GM21515 (cell line): ENCODE measurements around the gene KCNG2.

Source experiments
- ATAC-seq: cut with Tn5 transposase; IDR thresholded peaks from one replicate; pipeline ENCODE4 v1.9.1; 2021; ENCODE audit not compliant: unreplicated experiment

KCNG2 gene

DNA sequence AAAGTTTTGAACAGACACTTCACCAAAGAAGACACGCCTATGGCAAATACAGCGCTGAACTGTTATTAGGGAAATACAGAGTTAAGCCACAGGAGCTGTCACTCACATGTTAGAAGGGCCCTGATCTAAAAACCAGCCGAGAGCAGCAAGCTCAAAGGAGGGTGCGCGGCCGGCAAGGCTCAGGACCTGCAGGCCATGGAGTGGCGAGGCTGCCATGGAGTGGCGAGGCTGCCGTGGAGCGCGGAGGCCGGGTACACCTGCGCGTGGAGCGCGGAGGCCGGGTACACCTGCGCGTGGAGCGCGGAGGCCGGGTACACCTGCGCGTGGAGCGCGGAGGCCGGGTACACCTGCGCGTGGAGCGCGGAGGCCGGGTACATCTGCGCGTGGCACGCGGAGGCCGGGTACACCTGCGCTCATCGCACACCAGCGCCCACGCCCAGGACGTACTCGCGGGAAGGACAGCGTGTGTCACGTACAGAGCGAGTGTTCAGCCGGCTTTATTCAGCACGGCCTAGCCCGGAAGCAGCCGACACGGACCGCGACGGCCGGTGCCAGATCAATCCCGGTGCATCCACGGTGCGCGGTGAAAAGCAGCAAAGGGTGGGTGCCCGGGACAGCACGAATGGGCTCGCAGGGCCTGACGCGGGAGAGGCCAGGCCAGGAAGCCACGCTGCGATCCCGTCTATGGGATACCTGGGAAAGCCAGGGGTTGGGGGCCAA is 84.9 kb downstream of the KCNG2 start:
- no peak for ATAC-seq

DNA sequence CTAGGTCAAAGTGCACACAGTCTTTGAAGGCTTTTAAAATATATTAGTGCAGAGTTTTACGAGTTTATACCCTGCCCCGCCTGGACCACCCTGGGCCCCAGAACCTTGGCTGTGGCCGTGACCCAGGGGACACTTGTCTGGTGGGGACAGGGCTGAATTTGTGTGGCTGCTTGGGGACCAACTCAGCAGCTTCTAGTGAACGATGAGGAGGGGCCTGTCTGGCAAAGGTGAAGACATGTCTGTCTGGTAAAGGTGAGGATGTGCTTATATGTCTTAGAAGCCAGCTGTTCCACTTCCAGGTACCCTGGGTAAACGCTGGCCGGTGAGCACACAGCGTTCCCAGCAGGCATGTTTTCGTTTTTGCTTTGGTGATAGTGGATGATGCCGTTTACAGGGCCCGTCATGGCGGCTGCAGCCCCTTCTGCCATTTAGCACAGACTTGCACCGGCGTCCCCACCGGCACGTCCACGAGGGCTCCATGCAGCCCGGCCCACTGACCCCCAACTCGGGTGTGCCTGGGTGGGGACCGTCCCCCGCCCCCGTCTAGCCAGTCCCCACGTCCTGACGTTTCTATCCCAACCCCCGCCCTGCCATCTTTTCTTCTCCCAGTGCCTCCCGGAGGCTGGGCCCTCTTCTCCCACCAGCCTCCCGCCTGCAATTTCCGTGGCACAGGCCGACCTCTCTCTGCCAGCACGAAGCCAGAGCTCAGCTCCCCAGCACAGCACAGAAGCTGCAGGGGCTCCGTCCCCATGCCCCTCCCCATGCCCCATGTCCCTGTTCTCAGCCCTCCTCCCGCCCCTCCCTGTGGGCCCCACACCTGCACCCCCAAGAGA is 85.9 kb downstream of the KCNG2 start:
- no peak for ATAC-seq

DNA sequence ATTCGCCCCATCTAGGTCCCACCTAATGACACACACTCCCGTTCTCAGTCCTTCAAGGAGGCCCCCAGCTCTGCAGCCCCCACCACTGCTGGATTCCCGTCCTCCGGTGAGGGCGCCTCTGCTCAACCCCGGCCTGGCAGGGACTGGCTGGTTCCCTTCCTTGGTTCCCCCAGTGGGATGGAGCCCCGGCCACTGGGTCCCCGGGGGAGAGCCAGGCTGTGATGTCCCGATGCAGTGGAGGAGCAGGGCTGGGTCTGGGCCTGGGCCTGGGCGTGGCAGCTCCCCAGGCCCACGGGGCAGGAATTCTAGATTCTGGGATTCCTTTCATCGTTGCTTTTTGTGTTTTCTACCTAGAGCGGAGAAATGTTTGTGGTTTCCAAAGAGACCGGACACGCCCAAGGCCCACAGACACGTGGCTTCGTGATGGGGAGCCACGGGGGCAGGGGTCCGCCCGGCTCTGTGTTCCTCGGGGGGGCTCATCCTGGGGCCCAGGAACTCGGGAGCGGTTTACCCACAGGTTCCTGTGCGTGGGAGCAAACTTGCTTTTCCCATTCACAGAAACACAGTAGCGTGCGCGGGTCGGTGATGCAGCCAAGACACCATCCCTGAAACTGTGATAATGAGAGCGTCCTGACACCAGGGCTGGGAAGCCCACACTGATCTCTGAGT is 86.7 kb downstream of the KCNG2 start:
- ATAC-seq, result no peak

DNA sequence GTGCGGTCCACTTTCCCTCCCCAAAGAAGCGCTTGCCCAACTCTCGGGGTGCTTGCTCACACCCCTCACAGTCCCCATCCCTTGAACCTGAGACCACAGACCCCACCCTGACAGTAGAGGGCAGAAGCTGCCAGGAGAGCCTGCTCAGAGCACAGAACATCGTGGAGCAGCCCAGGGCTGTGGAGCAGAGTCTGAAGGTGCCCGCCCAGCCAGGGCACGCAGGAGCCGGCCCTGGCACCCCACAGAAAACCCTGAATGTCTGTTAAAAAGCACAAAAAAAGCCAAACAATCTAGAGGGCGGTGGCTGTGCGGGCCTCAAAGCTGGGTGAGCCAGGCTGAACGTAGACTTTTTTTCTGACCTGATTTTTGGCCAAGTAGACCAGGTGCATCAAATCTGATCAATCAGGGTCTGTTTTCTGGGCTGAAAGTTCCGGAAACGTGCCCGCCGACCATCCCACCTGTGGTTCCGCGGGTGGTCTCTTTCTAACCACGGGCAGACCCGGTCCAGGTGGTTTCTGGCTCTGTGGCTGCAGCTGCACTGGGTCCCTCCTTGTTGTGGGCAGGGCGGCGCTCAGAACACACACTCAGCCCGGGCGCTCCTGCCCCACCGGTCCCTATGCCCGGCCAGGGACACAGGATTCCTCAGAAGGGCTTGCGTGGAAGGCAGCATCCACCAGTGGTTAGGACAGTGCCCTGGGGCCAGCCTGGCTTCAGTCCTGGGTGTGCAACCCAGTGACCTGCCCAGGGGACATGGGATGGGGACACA is 87.4 kb downstream of the KCNG2 start:
- ATAC-seq, result no peak

DNA sequence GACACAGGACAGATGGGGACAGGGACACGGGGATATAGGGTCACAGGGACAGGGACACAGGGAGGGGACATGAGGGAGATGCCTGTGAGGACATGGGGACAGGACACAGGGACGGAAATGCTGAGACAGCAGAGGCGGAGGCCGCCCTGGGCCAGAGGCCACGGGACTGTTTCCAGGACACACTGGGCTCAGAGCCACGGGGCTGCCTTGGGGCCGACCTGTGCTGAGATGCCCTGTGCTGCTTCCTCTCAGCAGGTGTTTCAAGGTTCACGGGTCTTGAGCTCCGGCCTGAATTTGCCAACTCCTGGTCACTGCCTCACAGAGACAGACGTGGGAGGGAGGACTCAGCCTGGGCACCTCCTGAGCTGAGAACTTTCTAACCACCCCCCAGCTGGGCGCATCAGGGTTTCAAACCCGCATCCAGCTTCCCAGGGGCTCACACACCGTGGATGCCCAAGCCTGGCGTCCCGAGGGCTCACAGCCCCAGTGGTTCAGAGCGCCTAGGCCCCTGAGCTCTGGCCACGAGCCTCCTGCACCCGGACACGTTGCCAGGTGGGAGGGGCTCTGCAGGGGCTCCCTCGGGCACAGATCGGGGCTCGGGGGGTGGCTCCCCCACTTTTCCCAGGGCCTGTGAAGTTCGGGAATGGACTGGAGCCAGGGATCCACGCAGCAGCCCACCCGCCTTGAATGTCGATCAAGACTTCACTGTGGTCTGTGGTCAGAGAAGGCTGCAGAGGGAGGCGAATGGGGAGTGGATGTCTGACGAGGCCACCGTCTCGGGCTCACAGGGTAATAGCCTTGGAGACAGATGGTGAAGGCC is 89.7 kb downstream of the KCNG2 start:
- no peak for ATAC-seq

- ATAC-seq, result no peak
Measured at GRCh38 chr18:79888016-79888415, 90.3 kb downstream of the KCNG2 start.

- no peak for ATAC-seq
Measured at GRCh38 chr18:79889569-79889968, 91.8 kb downstream of the KCNG2 start.

DNA sequence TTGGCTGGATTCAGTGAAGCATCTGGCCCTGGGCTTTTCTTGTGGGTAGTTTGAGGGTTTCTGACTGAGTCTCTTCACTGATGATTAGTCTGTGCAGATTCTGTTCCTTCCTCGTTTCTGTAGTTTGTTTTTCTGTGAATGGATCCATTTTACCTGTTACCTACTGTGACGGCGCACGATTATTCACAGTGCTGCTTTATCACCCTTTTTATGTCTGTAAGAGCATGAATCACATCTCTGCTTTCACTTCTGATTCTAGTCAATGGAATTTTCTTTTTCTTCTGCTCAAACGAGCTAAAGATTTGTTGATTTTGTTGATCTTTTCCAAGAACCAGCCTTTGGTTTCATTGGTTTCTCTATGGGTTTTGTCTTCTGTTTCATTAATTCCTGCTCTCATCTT is 92.9 kb downstream of the KCNG2 start:
- no peak for ATAC-seq

DNA sequence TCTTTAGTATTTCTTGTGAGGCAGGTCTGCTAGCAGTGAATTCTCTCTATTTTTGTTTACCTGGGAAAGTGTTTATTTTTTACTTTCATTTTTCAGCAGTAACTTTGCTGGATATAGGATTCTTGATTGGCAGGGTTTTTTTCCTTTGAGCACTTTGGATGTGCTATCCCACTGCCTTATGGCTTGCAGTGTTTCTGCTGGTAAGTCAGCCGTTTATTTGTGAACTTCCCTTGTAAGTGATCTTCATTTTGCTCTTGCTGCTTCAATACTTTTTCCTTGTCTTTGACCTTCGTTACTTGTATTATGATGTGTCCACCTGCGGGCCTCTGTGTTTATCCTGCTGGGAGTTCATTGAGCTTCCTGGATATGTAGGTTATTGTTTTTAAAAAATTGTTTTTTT is 99.0 kb downstream of the KCNG2 start:
- no peak for ATAC-seq

DNA sequence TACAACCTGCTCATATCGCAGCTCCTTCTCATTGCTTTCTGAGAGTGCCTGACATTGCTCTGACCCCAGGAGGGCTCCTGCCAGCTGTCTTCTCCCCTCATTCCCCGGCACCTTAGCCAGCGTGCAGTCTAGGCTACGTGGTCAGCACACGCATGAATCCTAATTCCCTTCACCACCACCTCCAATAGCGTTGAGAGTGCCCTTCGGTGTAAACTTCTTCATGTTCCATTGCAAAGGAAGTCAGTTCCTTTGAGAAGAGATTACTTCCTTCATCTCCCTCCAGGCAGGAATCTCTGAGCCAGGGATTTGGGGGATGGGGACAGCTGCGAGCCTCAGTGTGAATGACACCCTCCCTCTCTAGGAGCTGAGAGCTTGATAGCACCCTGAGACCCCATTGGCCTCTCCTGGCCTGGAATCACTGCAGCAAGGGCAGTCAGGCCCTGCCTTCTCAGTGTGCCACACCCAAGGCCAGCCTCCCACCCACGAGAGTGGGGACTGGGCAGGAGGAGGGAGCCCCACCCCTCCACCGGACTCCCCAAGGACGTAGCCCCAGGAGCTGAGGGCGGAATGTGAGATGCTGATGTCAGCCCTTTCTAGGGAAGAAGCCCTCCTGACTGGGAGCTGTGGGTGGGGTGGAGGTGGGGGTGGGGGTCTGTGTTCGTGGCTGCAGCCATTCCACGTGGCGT is 100.3 kb downstream of the KCNG2 start:
- ATAC-seq, result no peak

DNA sequence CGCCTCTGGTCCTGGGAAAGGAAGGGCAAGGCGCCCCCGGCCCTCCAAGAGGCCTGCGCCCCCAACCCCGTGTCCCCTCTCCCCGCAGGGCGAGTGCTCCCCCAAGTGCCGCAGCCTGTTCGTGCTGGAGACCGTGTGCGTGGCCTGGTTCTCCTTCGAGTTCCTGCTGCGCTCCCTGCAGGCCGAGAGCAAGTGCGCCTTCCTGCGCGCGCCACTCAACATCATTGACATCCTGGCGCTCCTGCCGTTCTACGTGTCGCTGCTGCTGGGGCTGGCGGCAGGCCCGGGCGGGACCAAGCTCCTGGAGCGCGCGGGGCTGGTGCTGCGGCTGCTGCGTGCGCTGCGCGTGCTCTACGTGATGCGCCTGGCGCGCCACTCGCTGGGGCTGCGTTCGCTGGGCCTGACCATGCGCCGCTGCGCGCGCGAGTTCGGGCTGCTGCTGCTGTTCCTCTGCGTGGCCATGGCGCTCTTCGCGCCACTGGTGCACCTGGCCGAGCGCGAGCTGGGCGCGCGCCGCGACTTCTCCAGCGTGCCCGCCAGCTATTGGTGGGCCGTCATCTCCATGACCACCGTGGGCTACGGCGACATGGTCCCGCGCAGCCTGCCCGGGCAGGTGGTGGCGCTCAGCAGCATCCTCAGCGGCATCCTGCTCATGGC is 101.3 kb downstream of the KCNG2 start:
- no peak for ATAC-seq

DNA sequence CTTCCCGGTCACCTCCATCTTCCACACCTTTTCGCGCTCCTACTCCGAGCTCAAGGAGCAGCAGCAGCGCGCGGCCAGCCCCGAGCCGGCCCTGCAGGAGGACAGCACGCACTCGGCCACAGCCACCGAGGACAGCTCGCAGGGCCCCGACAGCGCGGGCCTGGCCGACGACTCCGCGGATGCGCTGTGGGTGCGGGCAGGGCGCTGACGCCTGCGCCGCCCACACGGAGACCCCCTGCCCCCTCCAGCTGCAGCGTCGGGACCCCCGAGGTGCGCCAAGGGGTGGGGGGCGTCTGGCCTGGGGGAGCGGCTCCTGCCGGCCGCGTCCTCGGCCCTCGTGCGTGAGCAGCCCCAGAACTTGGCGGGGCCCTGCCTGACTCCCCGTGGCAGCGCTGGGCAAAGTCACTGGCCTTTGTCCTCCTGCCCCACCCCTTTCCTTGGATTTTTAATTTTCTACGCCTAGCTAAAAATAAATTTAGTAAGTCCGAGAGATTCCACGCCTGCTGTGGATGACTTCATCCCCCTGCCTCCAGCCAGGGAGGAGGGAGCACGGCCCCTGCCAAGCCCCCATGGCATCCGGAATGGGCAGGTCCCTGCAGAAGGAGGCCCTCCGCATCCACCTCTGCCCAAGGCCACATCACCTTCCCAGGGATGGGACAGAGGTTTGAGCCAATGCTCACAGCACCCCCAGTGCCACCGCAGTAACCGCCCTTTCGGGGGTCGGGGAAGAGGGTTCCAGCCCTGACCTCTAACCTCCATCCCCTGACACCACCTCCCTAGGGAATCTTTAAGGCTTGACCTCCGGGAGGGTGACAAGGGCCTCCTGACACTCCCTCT is 102.1 kb downstream of the KCNG2 start:
- ATAC-seq, result no peak

DNA sequence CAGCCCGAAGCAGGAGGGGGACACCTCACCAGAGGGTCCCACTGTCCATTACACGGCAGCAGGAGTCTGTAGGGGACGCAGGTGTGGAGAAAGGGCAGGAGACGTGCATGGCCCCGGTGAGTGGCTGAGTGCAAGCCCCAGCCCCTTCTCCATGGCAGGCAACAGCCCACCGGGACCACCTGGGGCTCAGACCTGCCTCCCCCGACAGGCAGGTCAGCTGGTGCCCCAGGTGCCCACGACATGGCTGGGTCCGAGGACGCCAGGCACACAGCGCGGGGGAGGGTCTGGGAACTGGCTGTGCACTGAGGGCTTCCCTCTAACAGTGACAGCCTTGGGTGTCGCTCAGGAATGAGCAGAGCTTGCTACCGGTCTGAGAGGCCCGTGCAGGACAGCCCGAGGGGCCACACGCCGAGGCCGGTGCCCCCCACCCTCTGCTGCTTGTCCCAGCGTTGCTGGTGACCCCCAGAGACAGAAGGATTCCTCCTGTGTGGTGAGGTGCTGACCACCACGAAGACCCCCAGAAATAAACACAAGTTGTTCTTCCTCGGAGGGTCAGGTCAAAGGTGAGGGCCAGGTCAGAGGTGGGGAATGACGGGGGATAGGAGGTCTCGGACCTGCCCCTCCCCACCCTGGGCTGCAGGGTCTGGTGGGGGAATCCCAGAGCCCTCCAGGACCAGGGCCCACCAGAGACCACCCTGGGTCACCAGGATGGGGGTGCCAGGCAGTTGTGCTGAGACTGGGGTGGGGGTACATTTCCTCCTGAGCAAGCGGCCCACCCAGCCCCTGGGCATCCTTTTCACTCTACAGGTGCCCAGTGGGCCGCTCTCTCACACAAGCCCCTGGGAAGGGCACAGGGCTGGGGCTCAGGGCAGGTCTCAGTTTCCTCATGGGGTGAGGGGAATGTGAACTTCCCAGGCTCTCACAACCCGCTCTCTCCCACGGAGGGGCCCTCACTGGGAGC is 103.2 kb downstream of the KCNG2 start:
- no peak for ATAC-seq

DNA sequence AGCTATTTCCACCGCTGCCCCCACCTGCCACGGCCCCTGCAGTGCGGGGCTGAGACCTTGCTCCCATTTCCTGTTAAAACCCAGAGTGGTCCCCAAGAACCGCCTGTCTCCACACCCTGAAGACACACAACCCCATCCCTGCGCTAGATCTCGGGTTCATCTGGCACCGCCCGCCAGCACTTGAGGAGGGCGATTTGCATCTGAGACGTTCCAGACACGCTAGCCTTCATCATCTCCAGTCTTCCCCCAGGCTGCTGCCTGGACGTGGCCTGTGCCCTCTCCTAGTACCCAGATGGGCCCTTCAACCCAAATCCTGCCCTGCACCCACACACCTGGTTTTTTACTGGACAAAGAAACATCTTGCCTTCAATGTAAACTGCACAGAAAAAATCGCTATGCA is 103.9 kb downstream of the KCNG2 start:
- ATAC-seq, result no peak

DNA sequence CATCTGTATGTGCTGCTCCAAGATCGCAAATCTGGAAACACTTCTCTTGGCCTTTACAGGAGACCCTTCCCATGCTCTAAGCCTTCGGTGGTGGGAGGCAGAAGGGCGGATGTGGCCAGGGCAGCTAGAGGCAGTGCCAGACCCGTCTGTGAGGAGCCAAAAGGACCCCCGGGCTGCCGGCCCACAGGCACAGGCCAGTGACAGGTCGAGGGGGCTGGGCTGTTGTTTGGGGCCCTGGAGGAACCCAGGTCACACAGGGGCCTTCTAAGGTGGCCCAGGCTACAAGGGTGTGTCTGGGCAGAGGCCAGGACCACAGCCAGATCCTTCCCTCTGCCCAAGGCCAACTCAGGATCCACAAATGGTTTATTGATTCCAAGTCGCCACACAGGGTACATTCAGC is 104.3 kb downstream of the KCNG2 start:
- no peak for ATAC-seq

DNA sequence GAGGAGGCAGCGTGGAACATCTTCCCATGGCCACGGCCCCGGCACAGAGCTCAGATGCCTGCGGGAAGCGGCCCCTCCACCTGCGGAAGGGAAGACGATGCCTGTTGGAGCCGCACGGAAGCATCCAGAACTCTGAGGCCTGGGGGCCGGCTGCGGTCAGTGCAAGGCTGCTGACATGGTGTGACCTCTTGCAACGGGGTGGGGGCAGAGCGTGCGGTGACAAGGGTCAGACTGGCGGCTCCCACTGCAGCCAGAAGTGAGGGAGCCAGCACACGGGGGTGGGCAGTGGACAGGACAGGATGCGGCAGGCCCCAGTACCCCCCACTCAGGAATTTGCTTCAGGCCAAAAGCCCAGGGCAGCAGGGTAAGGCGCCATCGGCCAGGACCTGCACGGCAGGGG is 104.9 kb downstream of the KCNG2 start:
- no peak for ATAC-seq

DNA sequence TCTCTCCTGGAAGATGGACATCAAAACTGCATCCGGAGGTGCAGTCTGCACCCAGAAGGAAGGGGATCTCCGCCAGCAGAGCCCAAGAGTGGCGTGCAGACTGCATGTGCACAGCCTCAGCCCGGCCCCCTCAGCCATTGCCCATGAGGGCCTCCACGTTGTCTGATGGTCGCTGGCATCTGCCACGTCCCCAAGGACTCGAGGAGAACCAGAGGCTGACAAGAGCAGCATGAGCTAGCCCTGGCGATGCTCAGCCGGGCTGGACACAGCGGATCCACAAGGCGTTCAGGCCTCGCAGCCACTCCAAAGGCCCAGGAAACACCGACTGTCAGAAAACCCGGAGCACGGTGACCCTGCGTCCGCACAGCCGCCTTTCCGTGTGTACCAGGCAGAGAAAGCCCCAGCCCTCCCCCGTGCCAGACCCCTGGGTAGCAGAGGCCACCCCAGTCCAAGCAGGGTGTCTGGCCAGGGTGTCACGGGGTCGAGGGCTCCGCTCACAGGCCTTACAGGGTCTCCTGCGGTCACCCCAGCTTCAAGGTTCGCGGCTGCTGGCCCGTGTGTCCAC is 105.4 kb downstream of the KCNG2 start:
- no peak for ATAC-seq
